ENCODE results near the gene HPS5.
"Not testable (repeated sequence)": the region's sequence is repeated elsewhere in the genome, so short reads cannot be mapped to it uniquely, and the experiment has no call there.

Gene HPS5

DNA sequence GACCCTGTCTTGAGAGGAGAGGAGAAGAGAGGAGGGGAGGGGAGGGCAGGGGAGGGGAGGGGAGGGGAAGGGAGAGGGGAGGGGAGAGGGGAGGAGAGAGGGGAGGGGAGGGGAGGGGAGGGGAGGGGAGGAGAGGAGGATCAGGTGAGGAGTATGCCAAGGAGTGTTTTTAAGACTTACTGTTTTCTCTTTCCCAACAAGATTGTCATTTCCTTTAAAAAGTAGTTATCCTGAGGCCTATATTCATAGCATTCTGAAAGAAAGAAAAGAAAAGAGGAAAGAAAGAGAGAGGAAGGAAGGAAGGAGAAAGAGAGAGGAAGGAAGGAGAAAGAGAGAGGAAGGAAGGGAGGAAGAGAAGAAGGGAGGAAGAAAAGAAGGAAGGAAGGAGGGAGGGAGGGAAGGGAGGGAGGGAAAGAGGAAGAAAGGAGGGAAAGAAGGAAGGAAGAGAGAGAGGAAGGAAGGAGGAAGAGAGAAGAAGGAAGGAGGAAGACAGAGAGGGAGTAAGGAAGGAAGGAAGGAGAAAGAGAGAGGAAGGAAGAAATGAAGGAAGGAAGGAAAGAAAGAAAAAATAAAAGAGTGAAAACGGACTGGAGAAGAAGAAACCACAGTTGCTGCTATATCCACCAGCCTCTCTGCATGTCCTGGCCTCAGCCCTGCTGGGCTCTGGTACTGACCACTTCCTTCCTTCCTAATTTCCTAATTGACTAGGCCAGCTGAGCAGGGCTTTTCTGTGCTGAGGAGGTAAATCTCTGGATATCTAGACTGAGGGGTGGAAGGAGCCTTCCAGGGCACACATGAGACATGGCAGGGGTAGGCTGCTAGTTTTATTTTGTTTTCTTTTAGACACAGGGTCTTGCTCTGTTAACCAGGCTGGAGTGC lies 57.0 kb downstream of the HPS5 start (continued):
- TF ChIP-seq, protein P1, sequence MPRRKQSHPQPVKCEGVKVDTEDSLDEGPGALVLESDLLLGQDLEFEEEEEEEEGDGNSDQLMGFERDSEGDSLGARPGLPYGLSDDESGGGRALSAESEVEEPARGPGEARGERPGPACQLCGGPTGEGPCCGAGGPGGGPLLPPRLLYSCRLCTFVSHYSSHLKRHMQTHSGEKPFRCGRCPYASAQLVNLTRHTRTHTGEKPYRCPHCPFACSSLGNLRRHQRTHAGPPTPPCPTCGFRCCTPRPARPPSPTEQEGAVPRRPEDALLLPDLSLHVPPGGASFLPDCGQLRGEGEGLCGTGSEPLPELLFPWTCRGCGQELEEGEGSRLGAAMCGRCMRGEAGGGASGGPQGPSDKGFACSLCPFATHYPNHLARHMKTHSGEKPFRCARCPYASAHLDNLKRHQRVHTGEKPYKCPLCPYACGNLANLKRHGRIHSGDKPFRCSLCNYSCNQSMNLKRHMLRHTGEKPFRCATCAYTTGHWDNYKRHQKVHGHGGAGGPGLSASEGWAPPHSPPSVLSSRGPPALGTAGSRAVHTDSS (tag by site-specific recombination; IDR thresholded peaks at IDR 0.05): no peak
- TF ChIP-seq ZNF311 (tag by site-specific recombination; IDR thresholded peaks at IDR 0.05; ENCODE audit: borderline replicate concordance) (no peak), PRDM1 (tag by site-specific recombination; IDR thresholded peaks at IDR 0.05) (0 out of 2 replicates have a peak, but pooled peaks have one; percentile 19), ZNF366 (tag by site-specific recombination; conservative IDR thresholded peaks at IDR 0.05) (peak; percentile 93), ZNF560 (tag by site-specific recombination; IDR thresholded peaks at IDR 0.05; ENCODE audit: borderline replicate concordance) (no peak), SCRT1 (tag by site-specific recombination; IDR thresholded peaks at IDR 0.05; ENCODE audit: borderline replicate concordance) (no peak)

DNA sequence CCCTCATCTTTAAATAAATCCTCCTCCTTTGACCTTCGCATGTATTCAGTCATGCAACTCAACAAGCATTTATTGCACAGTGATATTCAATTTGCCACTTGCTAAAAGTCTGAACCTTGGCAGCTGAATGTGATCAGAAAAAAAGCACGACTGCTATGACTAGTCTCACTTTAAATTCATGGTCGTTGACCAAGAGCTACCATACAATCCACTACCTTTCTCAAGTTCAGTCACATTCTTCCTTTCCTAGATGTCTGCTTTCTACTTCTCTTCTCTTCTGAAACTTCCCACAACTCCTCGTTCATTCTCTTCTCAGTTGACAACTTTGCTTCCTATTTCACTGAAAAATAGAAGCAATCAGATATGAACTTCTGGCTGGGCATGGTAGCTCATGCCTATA lies 57.9 kb downstream of the HPS5 start:
- H3K27ac ChIP-seq (ENCODE audit: extremely low read depth, low read depth, low read length): no peak overlapping the region
- no peaks in the 10 kb centered on the region for H3K36me3 ChIP-seq (ENCODE audit: control insufficient read depth in 2 of 2, insufficient read depth in 1 of 2, low read length in 2 of 2)
- ChIA-PET CTCF (interaction anchor here (0.6 to 0.7 kb wide), 2 partner anchors 147 to 1686 kb away, joined by 3 to 5 read pairs; no protein-coding TSS in a partner anchor), POLR2A (no interaction called here)
- TF ChIP-seq ZNF37A (tag by site-specific recombination; IDR thresholded peaks at IDR 0.05): no peak
- H3K9me3 ChIP-seq (ENCODE audit: control insufficient read depth, insufficient read depth, low read depth, low read length): no peaks in the 10 kb centered on the region
- H3K4me1 ChIP-seq (ENCODE audit: control insufficient read depth, insufficient read depth, low read length): no peaks in the 10 kb centered on the region
- H3K4me3 ChIP-seq (ENCODE audit: low read depth, low read length): no peak overlapping the region

DNA sequence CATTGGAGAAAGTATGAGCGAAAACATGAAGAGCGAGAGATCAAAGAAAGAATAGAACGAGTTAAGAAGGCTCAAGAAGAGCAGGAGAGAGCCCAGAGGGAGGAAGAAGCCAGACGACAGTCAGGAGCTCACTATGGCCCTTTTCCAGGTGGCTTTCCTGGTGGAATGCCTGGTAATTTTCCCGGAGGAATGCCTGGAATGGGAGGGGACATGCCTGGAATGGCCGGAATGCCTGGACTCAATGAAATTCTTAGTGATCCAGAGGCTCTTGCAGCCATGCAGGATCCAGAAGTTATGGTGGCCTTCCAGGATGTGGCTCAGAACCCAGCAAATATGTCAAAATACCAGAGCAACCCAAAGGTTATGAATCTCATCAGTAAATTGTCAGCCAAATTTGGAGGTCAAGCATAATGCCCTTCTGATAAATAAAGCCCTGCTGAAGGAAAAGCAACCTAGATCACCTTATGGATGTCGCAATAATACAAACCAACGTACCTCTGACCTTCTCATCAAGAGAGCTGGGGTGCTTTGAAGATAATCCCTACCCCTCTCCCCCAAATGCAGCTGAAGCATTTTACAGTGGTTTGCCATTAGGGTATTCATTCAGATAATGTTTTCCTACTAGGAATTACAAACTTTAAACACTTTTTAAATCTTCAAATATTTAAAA lies 59.1 kb downstream of the HPS5 start:
- H3K36me3 ChIP-seq (ENCODE audit: control insufficient read depth in 2 of 2, insufficient read depth in 1 of 2, low read length in 2 of 2); H3K27ac ChIP-seq (ENCODE audit: extremely low read depth, low read depth, low read length); H3K9me3 ChIP-seq (ENCODE audit: control insufficient read depth, insufficient read depth, low read depth, low read length); H3K4me1 ChIP-seq (ENCODE audit: control insufficient read depth, insufficient read depth, low read length); H3K4me3 ChIP-seq (ENCODE audit: low read depth, low read length); POLR2A ChIA-PET; CTCF ChIA-PET: not testable (repeated sequence)

DNA sequence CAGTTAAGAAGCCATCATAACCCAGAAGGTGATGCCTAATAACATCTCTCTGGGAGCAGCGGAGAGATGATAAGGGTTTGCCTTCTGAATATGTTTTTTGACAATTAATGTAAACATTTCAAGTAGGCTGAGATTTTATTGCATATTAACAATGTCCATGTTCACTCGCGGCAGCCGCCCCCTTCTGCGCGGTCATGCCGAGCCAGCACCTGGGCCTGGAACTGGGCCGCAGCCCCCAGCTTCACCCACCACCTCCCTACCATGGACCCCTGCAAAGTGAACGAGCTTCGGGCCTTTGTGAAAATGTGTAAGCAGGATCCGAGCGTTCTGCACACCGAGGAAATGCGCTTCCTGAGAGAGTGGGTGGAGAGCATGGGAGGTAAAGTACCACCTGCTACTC lies 60.2 kb downstream of the HPS5 start:
- Histone ChIP-seq H3K9me3 (ENCODE audit: control insufficient read depth, insufficient read depth, low read depth, low read length) (no peaks in the 10 kb centered on the region), H3K4me3 (ENCODE audit: low read depth, low read length) (no peak overlapping the region), H3K4me1 (ENCODE audit: control insufficient read depth, insufficient read depth, low read length) (no peaks in the 10 kb centered on the region), H3K36me3 (ENCODE audit: control insufficient read depth in 2 of 2, insufficient read depth in 1 of 2, low read length in 2 of 2) (no peaks in the 10 kb centered on the region), H3K27ac (ENCODE audit: extremely low read depth, low read depth, low read length) (no peak overlapping the region)
- POLR2A ChIA-PET: no interaction called here
- TF ChIP-seq GLI2 (tag by site-specific recombination; IDR thresholded peaks at IDR 0.05; ENCODE audit: borderline replicate concordance, low read depth): no peak
- TF ChIP-seq ZNF626 (tag by site-specific recombination; IDR thresholded peaks at IDR 0.05): no peak
- no peak for TF ChIP-seq ZNF623 (tag by site-specific recombination; IDR thresholded peaks at IDR 0.05)
- no peak for TF ChIP-seq HOXC10 (CRISPR knock-in tag; IDR thresholded peaks at IDR 0.05)
- TF ChIP-seq ZNF658 (tag by site-specific recombination; IDR thresholded peaks at IDR 0.05): no peak
- no peak for TF ChIP-seq ZNF311 (tag by site-specific recombination; IDR thresholded peaks at IDR 0.05; ENCODE audit: borderline replicate concordance)
- no peak for TF ChIP-seq EGR2 (tag by site-specific recombination; IDR thresholded peaks at IDR 0.05; ENCODE audit: low read depth)
- TF ChIP-seq ZNF292 (tag by site-specific recombination; IDR thresholded peaks at IDR 0.05; ENCODE audit: borderline replicate concordance, low read depth): no peak
- no peak for TF ChIP-seq KLF9 (tag by site-specific recombination; IDR thresholded peaks at IDR 0.05; ENCODE audit: low read depth)
- TF ChIP-seq, protein P2, sequence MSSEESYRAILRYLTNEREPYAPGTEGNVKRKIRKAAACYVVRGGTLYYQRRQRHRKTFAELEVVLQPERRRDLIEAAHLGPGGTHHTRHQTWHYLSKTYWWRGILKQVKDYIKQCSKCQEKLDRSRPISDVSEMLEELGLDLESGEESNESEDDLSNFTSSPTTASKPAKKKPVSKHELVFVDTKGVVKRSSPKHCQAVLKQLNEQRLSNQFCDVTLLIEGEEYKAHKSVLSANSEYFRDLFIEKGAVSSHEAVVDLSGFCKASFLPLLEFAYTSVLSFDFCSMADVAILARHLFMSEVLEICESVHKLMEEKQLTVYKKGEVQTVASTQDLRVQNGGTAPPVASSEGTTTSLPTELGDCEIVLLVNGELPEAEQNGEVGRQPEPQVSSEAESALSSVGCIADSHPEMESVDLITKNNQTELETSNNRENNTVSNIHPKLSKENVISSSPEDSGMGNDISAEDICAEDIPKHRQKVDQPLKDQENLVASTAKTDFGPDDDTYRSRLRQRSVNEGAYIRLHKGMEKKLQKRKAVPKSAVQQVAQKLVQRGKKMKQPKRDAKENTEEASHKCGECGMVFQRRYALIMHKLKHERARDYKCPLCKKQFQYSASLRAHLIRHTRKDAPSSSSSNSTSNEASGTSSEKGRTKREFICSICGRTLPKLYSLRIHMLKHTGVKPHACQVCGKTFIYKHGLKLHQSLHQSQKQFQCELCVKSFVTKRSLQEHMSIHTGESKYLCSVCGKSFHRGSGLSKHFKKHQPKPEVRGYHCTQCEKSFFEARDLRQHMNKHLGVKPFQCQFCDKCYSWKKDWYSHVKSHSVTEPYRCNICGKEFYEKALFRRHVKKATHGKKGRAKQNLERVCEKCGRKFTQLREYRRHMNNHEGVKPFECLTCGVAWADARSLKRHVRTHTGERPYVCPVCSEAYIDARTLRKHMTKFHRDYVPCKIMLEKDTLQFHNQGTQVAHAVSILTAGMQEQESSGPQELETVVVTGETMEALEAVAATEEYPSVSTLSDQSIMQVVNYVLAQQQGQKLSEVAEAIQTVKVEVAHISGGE (tag by site-specific recombination; conservative IDR thresholded peaks at IDR 0.05; ENCODE audit: low read depth): no peak
- no peak for TF ChIP-seq HOXD13 (CRISPR knock-in tag; IDR thresholded peaks at IDR 0.05; ENCODE audit: borderline replicate concordance)
- TF ChIP-seq ZNF19 (tag by site-specific recombination; IDR thresholded peaks at IDR 0.05; ENCODE audit: low read depth): no peak
- TF ChIP-seq SP7 (tag by site-specific recombination; IDR thresholded peaks at IDR 0.05): no peak
- CTCF ChIA-PET: no interaction called here
